ENCODE measurements around the gene CACNA1H. TPM values are rescaled to one million over a fixed set of nuclear protein-coding genes. Genes with fewer than 3 reads are reported as not detected.

Gene CACNA1H
- total RNA-seq, 1 experiment from 2014 or later = 24.3 TPM

DNA sequence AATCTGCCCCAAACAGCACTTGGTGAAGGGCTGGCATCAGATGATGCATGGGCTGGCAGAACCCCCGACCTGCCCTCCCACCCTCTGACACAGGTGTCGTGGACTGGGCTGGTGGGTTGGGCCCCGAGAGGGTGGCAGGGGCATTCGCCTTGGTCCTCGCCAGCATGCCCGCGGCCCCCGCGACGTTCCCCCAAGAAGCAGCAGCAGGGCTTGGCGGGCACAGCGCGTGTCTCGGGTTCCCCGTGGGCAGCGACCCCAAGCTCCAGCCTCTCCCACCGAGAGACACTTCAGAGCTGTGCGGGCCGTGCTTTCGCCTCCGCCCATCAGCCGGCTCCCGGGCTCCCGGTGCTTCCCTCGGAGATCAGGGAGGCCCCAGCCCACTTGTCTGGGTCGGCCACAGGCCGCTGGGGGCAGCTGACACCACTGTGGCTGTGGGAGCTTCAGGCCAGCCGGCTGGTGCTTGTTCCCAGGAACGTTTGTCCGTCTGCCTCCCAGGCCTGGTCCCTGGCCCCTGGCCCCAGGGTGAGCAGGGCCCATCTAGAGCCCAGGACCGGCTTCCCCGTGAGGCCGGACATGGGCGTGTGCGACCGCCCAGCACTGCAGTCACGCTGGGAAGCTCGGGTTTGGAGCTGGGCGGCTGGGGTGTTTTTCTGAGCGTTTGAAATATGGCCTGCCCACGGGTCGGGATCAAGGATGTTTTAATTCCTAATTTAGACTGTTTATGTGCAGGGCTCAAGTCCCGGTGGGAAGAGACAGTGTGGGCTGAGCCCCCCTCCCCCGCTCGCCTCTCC, 16.6 kb downstream of the CACNA1H start:
- ChIA-PET RAD21 (ENCODE audit: low non-redundant PET in 1 of 2, low total read pairs in 2 of 2, uncharacterized antibody in 2 of 2, unreplicated experiment in 2 of 2) (no interaction called here), POLR2A (no interaction called here), CTCF (no interaction called here)
- ATAC-seq (no peak), DNase-seq (ENCODE audit: low read depth, low spot score) (no peak)
- H3K36me3 ChIP-seq (ENCODE audit: control insufficient read depth in 1 of 2, insufficient read depth in 2 of 2, low read length in 2 of 2) = no peaks in the 10 kb centered on the region
- intact Hi-C loops (cut with micrococcal nuclease) = no loop called here
- no TSS peak for BruUV-seq (replicated peaks)
- no peak overlapping the region for H3K27ac ChIP-seq (ENCODE audit: low read depth, low read length)
- H3K9ac ChIP-seq (ENCODE audit: low read length) = no peak overlapping the region
- H3K9me2 ChIP-seq (ENCODE audit: insufficient read depth) = no peaks in the 10 kb centered on the region
- no peak for TF ChIP-seq EGR1 (IDR thresholded peaks at IDR 0.05; ENCODE audit: low read depth)
- no peak for TF ChIP-seq JUND (IDR thresholded peaks at IDR 0.05)
- TF ChIP-seq, protein P1, sequence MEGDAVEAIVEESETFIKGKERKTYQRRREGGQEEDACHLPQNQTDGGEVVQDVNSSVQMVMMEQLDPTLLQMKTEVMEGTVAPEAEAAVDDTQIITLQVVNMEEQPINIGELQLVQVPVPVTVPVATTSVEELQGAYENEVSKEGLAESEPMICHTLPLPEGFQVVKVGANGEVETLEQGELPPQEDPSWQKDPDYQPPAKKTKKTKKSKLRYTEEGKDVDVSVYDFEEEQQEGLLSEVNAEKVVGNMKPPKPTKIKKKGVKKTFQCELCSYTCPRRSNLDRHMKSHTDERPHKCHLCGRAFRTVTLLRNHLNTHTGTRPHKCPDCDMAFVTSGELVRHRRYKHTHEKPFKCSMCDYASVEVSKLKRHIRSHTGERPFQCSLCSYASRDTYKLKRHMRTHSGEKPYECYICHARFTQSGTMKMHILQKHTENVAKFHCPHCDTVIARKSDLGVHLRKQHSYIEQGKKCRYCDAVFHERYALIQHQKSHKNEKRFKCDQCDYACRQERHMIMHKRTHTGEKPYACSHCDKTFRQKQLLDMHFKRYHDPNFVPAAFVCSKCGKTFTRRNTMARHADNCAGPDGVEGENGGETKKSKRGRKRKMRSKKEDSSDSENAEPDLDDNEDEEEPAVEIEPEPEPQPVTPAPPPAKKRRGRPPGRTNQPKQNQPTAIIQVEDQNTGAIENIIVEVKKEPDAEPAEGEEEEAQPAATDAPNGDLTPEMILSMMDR (IDR thresholded peaks at IDR 0.05 in 2 of 3, conservative IDR thresholded peaks at IDR 0.05 in 1 of 3; ENCODE audit: borderline replicate concordance in 1 of 3, insufficient read depth in 1 of 3, low read depth in 2 of 3, low read length in 2 of 3) = no peak
- TF ChIP-seq YY1 (IDR thresholded peaks at IDR 0.05; ENCODE audit: extremely low read depth, insufficient replicate concordance, low read depth, low read length) = no peak
- no peak for TF ChIP-seq TCF7L2 (IDR thresholded peaks at IDR 0.05; ENCODE audit: borderline replicate concordance, extremely low read depth, insufficient read depth, insufficient read length)
- no peak for TF ChIP-seq POLR2AphosphoS5 (IDR thresholded peaks at IDR 0.05; ENCODE audit: low read depth, low read length)
- no peak overlapping the region for H3K4me3 ChIP-seq (replicated peaks in 1 of 2; ENCODE audit: low read depth in 1 of 2, low read length in 2 of 2)
- no peak overlapping the region for H2AFZ ChIP-seq (ENCODE audit: low read depth, low read length, poor library complexity, severe bottlenecking)
- H3K79me2 ChIP-seq (ENCODE audit: insufficient read depth, low read length) = no peaks in the 10 kb centered on the region
- H3K4me1 ChIP-seq (ENCODE audit: control insufficient read depth in 1 of 2, insufficient read depth in 2 of 2, low read length in 2 of 2) = peaks cover 12% of the 10 kb centered on the region in 2 experiments
- H4K20me1 ChIP-seq (ENCODE audit: insufficient read depth) = no peaks in the 10 kb centered on the region
- H3K27me3 ChIP-seq (ENCODE audit: insufficient read depth, low read length) = no peaks in the 10 kb centered on the region
- H3K4me2 ChIP-seq (ENCODE audit: low read length) = no peak overlapping the region
- no peaks in the 10 kb centered on the region for H3K9me3 ChIP-seq (ENCODE audit: control insufficient read depth in 1 of 2, insufficient read depth in 1 of 2, low read depth in 1 of 2, low read length in 2 of 2)

DNA sequence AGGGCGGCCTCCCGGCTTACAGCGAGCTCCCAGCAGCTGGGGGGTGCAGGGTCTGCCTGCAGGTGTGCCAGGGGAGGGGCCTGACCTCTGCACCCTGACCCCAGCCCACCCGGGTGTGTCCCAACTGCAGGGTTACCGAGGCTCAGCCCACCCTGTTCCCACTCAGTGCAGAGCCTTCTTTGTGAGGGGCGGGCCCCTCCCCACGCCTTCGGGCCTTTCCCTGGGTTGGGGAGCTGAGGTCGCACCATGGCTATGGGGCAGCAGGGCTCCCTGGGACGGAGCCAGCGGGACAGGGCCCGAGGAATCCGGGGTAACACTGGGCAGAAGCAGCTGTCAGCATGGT, 17.1 kb downstream of the CACNA1H start:
- Histone ChIP-seq H4K20me1 (ENCODE audit: insufficient read depth) (no peaks in the 10 kb centered on the region), H3K4me3 (replicated peaks in 1 of 2; ENCODE audit: low read depth in 1 of 2, low read length in 2 of 2) (no peak overlapping the region), H3K4me2 (ENCODE audit: low read length) (no peak overlapping the region), H2AFZ (ENCODE audit: low read depth, low read length, poor library complexity, severe bottlenecking) (no peak overlapping the region), H3K79me2 (ENCODE audit: insufficient read depth, low read length) (no peaks in the 10 kb centered on the region), H3K27me3 (ENCODE audit: insufficient read depth, low read length) (no peaks in the 10 kb centered on the region), H3K36me3 (ENCODE audit: control insufficient read depth in 1 of 2, insufficient read depth in 2 of 2, low read length in 2 of 2) (no peaks in the 10 kb centered on the region), H3K9me3 (ENCODE audit: control insufficient read depth in 1 of 2, insufficient read depth in 1 of 2, low read depth in 1 of 2, low read length in 2 of 2) (no peaks in the 10 kb centered on the region), H3K9ac (ENCODE audit: low read length) (no peak overlapping the region), H3K27ac (ENCODE audit: low read depth, low read length) (no peak overlapping the region), H3K9me2 (ENCODE audit: insufficient read depth) (no peaks in the 10 kb centered on the region), H3K4me1 (ENCODE audit: control insufficient read depth in 1 of 2, insufficient read depth in 2 of 2, low read length in 2 of 2) (peaks cover 16 to 17% of the 10 kb centered on the region in 2 experiments)
- ChIA-PET RAD21 (ENCODE audit: low non-redundant PET in 1 of 2, low total read pairs in 2 of 2, uncharacterized antibody in 2 of 2, unreplicated experiment in 2 of 2) (no interaction called here), POLR2A (no interaction called here), CTCF (no interaction called here)
- no TSS peak for BruUV-seq (replicated peaks)
- intact Hi-C loops (cut with micrococcal nuclease) = no loop called here
- no peak for ATAC-seq
- DNase-seq (ENCODE audit: low read depth, low spot score) = no peak
- TF ChIP-seq ELF1 (IDR thresholded peaks at IDR 0.05; ENCODE audit: borderline replicate concordance, low read depth) = no peak
- TF ChIP-seq, protein P2, sequence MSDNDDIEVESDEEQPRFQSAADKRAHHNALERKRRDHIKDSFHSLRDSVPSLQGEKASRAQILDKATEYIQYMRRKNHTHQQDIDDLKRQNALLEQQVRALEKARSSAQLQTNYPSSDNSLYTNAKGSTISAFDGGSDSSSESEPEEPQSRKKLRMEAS (IDR thresholded peaks at IDR 0.05) = no peak
- TF ChIP-seq SP1 (IDR thresholded peaks at IDR 0.05; ENCODE audit: low read depth) = no peak
- TF ChIP-seq, protein P3, sequence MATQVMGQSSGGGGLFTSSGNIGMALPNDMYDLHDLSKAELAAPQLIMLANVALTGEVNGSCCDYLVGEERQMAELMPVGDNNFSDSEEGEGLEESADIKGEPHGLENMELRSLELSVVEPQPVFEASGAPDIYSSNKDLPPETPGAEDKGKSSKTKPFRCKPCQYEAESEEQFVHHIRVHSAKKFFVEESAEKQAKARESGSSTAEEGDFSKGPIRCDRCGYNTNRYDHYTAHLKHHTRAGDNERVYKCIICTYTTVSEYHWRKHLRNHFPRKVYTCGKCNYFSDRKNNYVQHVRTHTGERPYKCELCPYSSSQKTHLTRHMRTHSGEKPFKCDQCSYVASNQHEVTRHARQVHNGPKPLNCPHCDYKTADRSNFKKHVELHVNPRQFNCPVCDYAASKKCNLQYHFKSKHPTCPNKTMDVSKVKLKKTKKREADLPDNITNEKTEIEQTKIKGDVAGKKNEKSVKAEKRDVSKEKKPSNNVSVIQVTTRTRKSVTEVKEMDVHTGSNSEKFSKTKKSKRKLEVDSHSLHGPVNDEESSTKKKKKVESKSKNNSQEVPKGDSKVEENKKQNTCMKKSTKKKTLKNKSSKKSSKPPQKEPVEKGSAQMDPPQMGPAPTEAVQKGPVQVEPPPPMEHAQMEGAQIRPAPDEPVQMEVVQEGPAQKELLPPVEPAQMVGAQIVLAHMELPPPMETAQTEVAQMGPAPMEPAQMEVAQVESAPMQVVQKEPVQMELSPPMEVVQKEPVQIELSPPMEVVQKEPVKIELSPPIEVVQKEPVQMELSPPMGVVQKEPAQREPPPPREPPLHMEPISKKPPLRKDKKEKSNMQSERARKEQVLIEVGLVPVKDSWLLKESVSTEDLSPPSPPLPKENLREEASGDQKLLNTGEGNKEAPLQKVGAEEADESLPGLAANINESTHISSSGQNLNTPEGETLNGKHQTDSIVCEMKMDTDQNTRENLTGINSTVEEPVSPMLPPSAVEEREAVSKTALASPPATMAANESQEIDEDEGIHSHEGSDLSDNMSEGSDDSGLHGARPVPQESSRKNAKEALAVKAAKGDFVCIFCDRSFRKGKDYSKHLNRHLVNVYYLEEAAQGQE (IDR thresholded peaks at IDR 0.05; ENCODE audit: low read depth) = no peak
- TF ChIP-seq, protein P1 (IDR thresholded peaks at IDR 0.05 in 2 of 3, conservative IDR thresholded peaks at IDR 0.05 in 1 of 3; ENCODE audit: borderline replicate concordance in 1 of 3, insufficient read depth in 1 of 3, low read depth in 2 of 3, low read length in 2 of 3) = no peak
- TF ChIP-seq FOSL1 (IDR thresholded peaks at IDR 0.05; ENCODE audit: low read depth) = no peak
